ENCODE measurements around the gene DLST.

DLST gene

GRCh38 chr14:74881431-74882102, at the start of gene DLST:
Gene DLST (plus strand): TSS chr14:74881916. CDS start chr14:74881954, 38 bp downstream.
- peak; percentile 87 for DNase-seq

GRCh38 chr14:74832849-74833248, 48.9 kb upstream of the DLST start:
- no peak for DNase-seq

GRCh38 chr14:74834692-74835392, 46.9 kb upstream of the DLST start:
- DNase-seq: no peak

- no peak for DNase-seq
Observed at GRCh38 chr14:74835645-74836250, 46.0 kb upstream of the DLST start.

- no peak for DNase-seq
Observed at GRCh38 chr14:74836251-74836960, 45.3 kb upstream of the DLST start.

GRCh38 chr14:74838166-74838565, 43.5 kb upstream of the DLST start:
- peak; percentile 53 for DNase-seq

GRCh38 chr14:74840603-74841030, 41.1 kb upstream of the DLST start:
- no peak for DNase-seq

GRCh38 chr14:74841230-74842207, 40.2 kb upstream of the DLST start:
- DNase-seq: peak; percentile 76

- DNase-seq: no peak
Observed at GRCh38 chr14:74843653-74844052, 38.1 kb upstream of the DLST start.

- no peak for DNase-seq
Observed at GRCh38 chr14:74846168-74846567, 35.5 kb upstream of the DLST start.

GRCh38 chr14:74846968-74847665, 34.6 kb upstream of the DLST start:
- no peak for DNase-seq

- peak; percentile 30 for DNase-seq
Observed at GRCh38 chr14:74848768-74849167, 32.9 kb upstream of the DLST start.

- DNase-seq: no peak
Observed at GRCh38 chr14:74852922-74853530, 28.7 kb upstream of the DLST start.

GRCh38 chr14:74853581-74853980, 28.1 kb upstream of the DLST start:
- no peak for DNase-seq

GRCh38 chr14:74855021-74855420, 26.7 kb upstream of the DLST start:
- no peak for DNase-seq

GRCh38 chr14:74855945-74856344, 25.8 kb upstream of the DLST start:
- DNase-seq: no peak

- DNase-seq: no peak
Observed at GRCh38 chr14:74856366-74856765, 25.4 kb upstream of the DLST start.

- no peak for DNase-seq
Observed at GRCh38 chr14:74858022-74858421, 23.7 kb upstream of the DLST start.

- DNase-seq: no peak
Observed at GRCh38 chr14:74859757-74860552, 21.8 kb upstream of the DLST start.

All from inflammatory macrophage treated with lipopolysaccharide for 4 hours (primary cell).